HepG2 (cell line): ENCODE results near the gene TNFSF13. TPM values are rescaled to one million over a fixed set of nuclear protein-coding genes. Genes with fewer than 3 reads are reported as not detected.

Source experiments
- ATAC-seq: fragments of 200-7000 bp; cut with Tn5 transposase; 3 replicates; pipeline ENCODE4 v1.9.1; 2020; ENCODE audit warnings: mild to moderate bottlenecking, moderate library complexity
- BruUV-seq: library from RNA; stranded (reverse); fragments of 400-500 nt; replicated peaks from 2 replicates; lab custom pipeline; 2021; lab: Mats Ljungman, UMichigan
- CTCF ChIA-PET: fragments of 300-600 bp; formaldehyde crosslinking; extraction: SDS; loops from one replicate; lab custom pipeline; 2021; ENCODE audit warnings: low total read pairs, inconsistent platforms, low intra/inter-chr PET ratio; lab: Yijun Ruan, JAX
- POLR2A ChIA-PET: fragments of 350-600 bp; sonication (Branson Sonifier 250); formaldehyde crosslinking; loops from one replicate; lab custom pipeline; 2020; ENCODE audit warnings: antibody characterized with exemption, inconsistent platforms; lab: Yijun Ruan, JAX
- DNase-seq: peaks from one replicate; pipeline ENCODE4 v3.0.0-alpha.2; 2015; ENCODE audit warnings: low spot score
- FAIRE-seq: peaks from 3 replicates; lab custom pipeline; 2011; peaks lifted over from hg19 to GRCh38; lab: Jason Lieb, UNC
- H2AFZ ChIP-seq: one replicate; pipeline ENCODE4 v1.6.1; 2011; ENCODE audit warnings: low read length, inconsistent platforms
- H3K27ac ChIP-seq: fragments of 300-600 bp; 3 replicates; pipeline ENCODE4 v1.8.0; 2011; ENCODE audit warnings: mixed run types, mild to moderate bottlenecking, mixed read lengths, low read length, inconsistent platforms; ENCODE audit not compliant: insufficient read depth; ENCODE audit errors: extremely low read length
- H3K27me3 ChIP-seq, 2 experiments: fragments of 200-600 bp in 1 of 2; 2 replicates in 1 of 2; 3 replicates in 1 of 2; pipeline versions ENCODE4 v1.6.0 to v1.8.0; 2011; ENCODE audit warnings: low read length in 2 of 2, mild to moderate bottlenecking in 2 of 2, moderate library complexity in 2 of 2, inconsistent platforms in 1 of 2; ENCODE audit not compliant: insufficient read depth in 2 of 2, control insufficient read depth in 1 of 2
- H3K36me3 ChIP-seq, 2 experiments: fragments of 200-600 bp in 1 of 2; replicated peaks in 1 of 2; 2 replicates in 1 of 2; 3 replicates in 1 of 2; pipeline versions ENCODE4 v1.5.1 to v1.8.0; 2011; ENCODE audit warnings: low read length in 2 of 2, inconsistent platforms in 1 of 2; ENCODE audit not compliant: insufficient read depth in 2 of 2, control insufficient read depth in 1 of 2
- H3K4me1 ChIP-seq: 2 replicates; pipeline ENCODE4 v1.5.1; 2012; ENCODE audit warnings: low read length, inconsistent platforms; ENCODE audit not compliant: insufficient read depth
- H3K4me2 ChIP-seq: 2 replicates; pipeline ENCODE4 v1.6.0; 2011; ENCODE audit warnings: low read depth, low read length, inconsistent platforms
- H3K4me3 ChIP-seq, 3 experiments: fragments of 200-600 bp in 1 of 3; sonication (generic), shearing (Covaris generic) in 1 of 3; replicated peaks in 1 of 3; 2 replicates each; pipeline ENCODE4 v1.5.1; 2011 to 2016; ENCODE audit warnings: low read length in 3 of 3, inconsistent platforms in 2 of 3, low read depth in 2 of 3, mild to moderate bottlenecking in 2 of 3, control low read depth in 1 of 3, mixed read lengths in 1 of 3; ENCODE audit not compliant: insufficient read depth in 1 of 3
- H3K79me2 ChIP-seq: one replicate; pipeline ENCODE4 v1.6.1; 2011; ENCODE audit warnings: low read length, inconsistent platforms; ENCODE audit not compliant: insufficient read depth
- H3K9ac ChIP-seq: 2 replicates; pipeline ENCODE4 v1.6.0; 2011; ENCODE audit warnings: mild to moderate bottlenecking, low read depth, low read length, inconsistent platforms; ENCODE audit not compliant: insufficient read depth
- H3K9me3 ChIP-seq: 2 replicates; pipeline ENCODE4 v1.5.1; 2012; ENCODE audit warnings: mild to moderate bottlenecking, low read length
- H4K20me1 ChIP-seq: 2 replicates; pipeline ENCODE4 v1.6.0; 2011; ENCODE audit warnings: inconsistent platforms, mild to moderate bottlenecking, low read length, moderate library complexity; ENCODE audit not compliant: insufficient read depth
- ISL2 ChIP-seq: sonication (generic); formaldehyde crosslinking; IDR thresholded peaks from 2 replicates; pipeline ENCODE4 v1.5.0; 2020; ENCODE audit warnings: missing genetic modification reagents
- MATR3 ChIP-seq: sonication (generic); formaldehyde crosslinking; IDR thresholded peaks from 2 replicates; pipeline ENCODE4 v1.4.0; 2020; ENCODE audit warnings: missing genetic modification reagents
- MXI1 ChIP-seq: IDR thresholded peaks from 3 replicates; pipeline ENCODE4 v1.6.1; 2012; ENCODE audit warnings: low read depth, low read length, inconsistent platforms, borderline replicate concordance
- RELA ChIP-seq: sonication (generic); formaldehyde crosslinking; IDR thresholded peaks from 2 replicates; pipeline ENCODE4 v1.4.0; 2020; ENCODE audit warnings: missing genetic modification reagents
- THYN1 ChIP-seq: sonication (generic); formaldehyde crosslinking; IDR thresholded peaks from 2 replicates; pipeline ENCODE4 v1.8.1; 2023; ENCODE audit warnings: low read depth, mild to moderate bottlenecking, moderate library complexity, missing genetic modification reagents, borderline replicate concordance
- ZFY ChIP-seq: sonication (generic); formaldehyde crosslinking; IDR thresholded peaks from 2 replicates; pipeline ENCODE4 v1.4.0; 2020; ENCODE audit warnings: missing genetic modification reagents
- ZKSCAN5 ChIP-seq: sonication (generic); formaldehyde crosslinking; IDR thresholded peaks from 2 replicates; pipeline ENCODE4 v1.5.1; 2020; ENCODE audit warnings: mild to moderate bottlenecking, missing genetic modification reagents
- ZNF225 ChIP-seq: sonication (generic); formaldehyde crosslinking; IDR thresholded peaks from 2 replicates; pipeline ENCODE4 v1.4.0; 2020; ENCODE audit warnings: mild to moderate bottlenecking, missing genetic modification reagents
- ZNF775 ChIP-seq: sonication (generic); formaldehyde crosslinking; IDR thresholded peaks from 2 replicates; pipeline ENCODE4 v1.4.0; 2020; ENCODE audit warnings: missing genetic modification reagents, mild to moderate bottlenecking, moderate library complexity, borderline replicate concordance
- ZSCAN20 ChIP-seq: sonication (generic); formaldehyde crosslinking; IDR thresholded peaks from 2 replicates; pipeline ENCODE4 v1.4.0; 2020; ENCODE audit warnings: missing genetic modification reagents, mild to moderate bottlenecking, borderline replicate concordance
- WGBS: methylation state at CpG from one replicate; pipeline ENCODE4 v1.1.6; 2017; ENCODE audit warnings: low lambda C conversion rate; 5-methylcytosine and 5-hydroxymethylcytosine counted together
- in situ Hi-C: cut with HindIII; loops from 2 replicates; pipeline ENCODE4 v1.10.0; 2017; ENCODE audit warnings: low pct_unique_long_range_greater_than_20kb; ENCODE audit not compliant: extremely low pct_ligation_motif_present
- intact Hi-C: fragments of 100-400 bp; cut with micrococcal nuclease; formaldehyde crosslinking; loops from one replicate; pipeline ENCODE4 v1.10.0; 2022; ENCODE audit not compliant: unreplicated experiment
- polyA plus RNA-seq, 8 experiments: library from polyadenylated mRNA; depleted of rRNA in 3 of 8; stranded (reverse) in 7 of 8; unstranded in 1 of 8; fragments of >200 nt; fragmentation: Illumina TruSeq in 4 of 8; extraction: Trizol in 4 of 8; gene quantifications; 2 replicates each; pipeline versions ENCODE4 v1.2.1 to v1.2.3, GENCODE V29; 2011 to 2016; ENCODE audit warnings: low read depth in 4 of 8, missing spikeins in 1 of 8, mixed read lengths in 1 of 8; ENCODE audit not compliant: insufficient read depth in 1 of 8
- total RNA-seq, 5 experiments: library from RNA; depleted of rRNA; stranded (reverse); fragments of >200 nt; fragmentation: Illumina TruSeq; extraction: Trizol; gene quantifications; 2 replicates each; pipeline ENCODE4 v1.2.3, GENCODE V29; 2016; ENCODE audit warnings: low read depth in 1 of 5
- TF ChIP-seq, protein P1 (sequence below): sonication (generic); formaldehyde crosslinking; IDR thresholded peaks from 2 replicates; pipeline ENCODE4 v1.5.1; 2020; ENCODE audit warnings: mild to moderate bottlenecking, missing genetic modification reagents, moderate library complexity
- TF ChIP-seq, protein P2 (sequence below): sonication (generic); formaldehyde crosslinking; IDR thresholded peaks from 2 replicates; pipeline ENCODE4 v1.4.0; 2020; ENCODE audit warnings: mild to moderate bottlenecking, missing genetic modification reagents

The TNFSF13 gene
- total and polyA plus RNA-seq, 2 of the 13 experiments (the other 11 are each of a cell fraction or from before 2014, with no cell fraction given), result 2.5 to 3.3 TPM

DNA sequence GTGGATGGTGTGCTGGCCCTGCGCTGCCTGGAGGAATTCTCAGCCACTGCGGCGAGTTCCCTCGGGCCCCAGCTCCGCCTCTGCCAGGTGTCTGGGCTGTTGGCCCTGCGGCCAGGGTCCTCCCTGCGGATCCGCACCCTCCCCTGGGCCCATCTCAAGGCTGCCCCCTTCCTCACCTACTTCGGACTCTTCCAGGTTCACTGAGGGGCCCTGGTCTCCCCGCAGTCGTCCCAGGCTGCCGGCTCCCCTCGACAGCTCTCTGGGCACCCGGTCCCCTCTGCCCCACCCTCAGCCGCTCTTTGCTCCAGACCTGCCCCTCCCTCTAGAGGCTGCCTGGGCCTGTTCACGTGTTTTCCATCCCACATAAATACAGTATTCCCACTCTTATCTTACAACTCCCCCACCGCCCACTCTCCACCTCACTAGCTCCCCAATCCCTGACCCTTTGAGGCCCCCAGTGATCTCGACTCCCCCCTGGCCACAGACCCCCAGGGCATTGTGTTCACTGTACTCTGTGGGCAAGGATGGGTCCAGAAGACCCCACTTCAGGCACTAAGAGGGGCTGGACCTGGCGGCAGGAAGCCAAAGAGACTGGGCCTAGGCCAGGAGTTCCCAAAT lies 1.3 kb upstream of the TNFSF13 start:
- CTCF ChIA-PET, result no interaction called here
- Histone ChIP-seq H3K9me3 (no peaks in the 10 kb centered on the region), H3K27me3 (no peaks in the 10 kb centered on the region; a peak in 1 of 5 replicates), H3K4me3 (peak overlapping the region; percentile 51 to 92 (median 58)), H3K9ac (peak overlapping the region; percentile 31; the same call in 1 of the 2 replicates), H2AFZ (no peak overlapping the region), H3K79me2 (peaks cover 2% of the 10 kb centered on the region), H4K20me1 (no peaks in the 10 kb centered on the region), H3K4me1 (peaks cover 52% of the 10 kb centered on the region), H3K27ac (no peak overlapping the region), H3K4me2 (peak overlapping the region; percentile 91), H3K36me3 (no peaks in the 10 kb centered on the region)
- DNase-seq (peak; percentile 42), FAIRE-seq (no peak), ATAC-seq (peak; percentile 44)
- intact Hi-C loops, result no loop called here
- 2% methylated on average over 15 of the region's 19 CpGs for WGBS
- in situ Hi-C loops, result loop anchor here (5.0 kb wide), 1 partner anchor 45 kb away; no protein-coding TSS in a partner anchor
- POLR2A ChIA-PET, result interaction anchor here (0.5 to 4.8 kb wide), 11 partner anchors 9 to 275 kb away, joined by 3 to 33 read pairs (median 3); partner anchors contain the start of genes MPDU1, TMEM256, TNFSF12 and TP53
- no TSS peak for BruUV-seq
- peak; percentile 33; the same call in 1 of the 2 replicates for TF ChIP-seq ISL2 (CRISPR knock-in tag)
- TF ChIP-seq THYN1, result no peak
- TF ChIP-seq, protein P1, sequence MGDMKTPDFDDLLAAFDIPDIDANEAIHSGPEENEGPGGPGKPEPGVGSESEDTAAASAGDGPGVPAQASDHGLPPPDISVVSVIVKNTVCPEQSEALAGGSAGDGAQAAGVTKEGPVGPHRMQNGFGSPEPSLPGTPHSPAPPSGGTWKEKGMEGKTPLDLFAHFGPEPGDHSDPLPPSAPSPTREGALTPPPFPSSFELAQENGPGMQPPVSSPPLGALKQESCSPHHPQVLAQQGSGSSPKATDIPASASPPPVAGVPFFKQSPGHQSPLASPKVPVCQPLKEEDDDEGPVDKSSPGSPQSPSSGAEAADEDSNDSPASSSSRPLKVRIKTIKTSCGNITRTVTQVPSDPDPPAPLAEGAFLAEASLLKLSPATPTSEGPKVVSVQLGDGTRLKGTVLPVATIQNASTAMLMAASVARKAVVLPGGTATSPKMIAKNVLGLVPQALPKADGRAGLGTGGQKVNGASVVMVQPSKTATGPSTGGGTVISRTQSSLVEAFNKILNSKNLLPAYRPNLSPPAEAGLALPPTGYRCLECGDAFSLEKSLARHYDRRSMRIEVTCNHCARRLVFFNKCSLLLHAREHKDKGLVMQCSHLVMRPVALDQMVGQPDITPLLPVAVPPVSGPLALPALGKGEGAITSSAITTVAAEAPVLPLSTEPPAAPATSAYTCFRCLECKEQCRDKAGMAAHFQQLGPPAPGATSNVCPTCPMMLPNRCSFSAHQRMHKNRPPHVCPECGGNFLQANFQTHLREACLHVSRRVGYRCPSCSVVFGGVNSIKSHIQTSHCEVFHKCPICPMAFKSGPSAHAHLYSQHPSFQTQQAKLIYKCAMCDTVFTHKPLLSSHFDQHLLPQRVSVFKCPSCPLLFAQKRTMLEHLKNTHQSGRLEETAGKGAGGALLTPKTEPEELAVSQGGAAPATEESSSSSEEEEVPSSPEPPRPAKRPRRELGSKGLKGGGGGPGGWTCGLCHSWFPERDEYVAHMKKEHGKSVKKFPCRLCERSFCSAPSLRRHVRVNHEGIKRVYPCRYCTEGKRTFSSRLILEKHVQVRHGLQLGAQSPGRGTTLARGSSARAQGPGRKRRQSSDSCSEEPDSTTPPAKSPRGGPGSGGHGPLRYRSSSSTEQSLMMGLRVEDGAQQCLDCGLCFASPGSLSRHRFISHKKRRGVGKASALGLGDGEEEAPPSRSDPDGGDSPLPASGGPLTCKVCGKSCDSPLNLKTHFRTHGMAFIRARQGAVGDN (CRISPR knock-in tag), result peak; percentile 35; the same call in 1 of the 2 replicates
- TF ChIP-seq MATR3 (CRISPR knock-in tag), result no peak
- TF ChIP-seq MXI1, result no peak
- no peak for TF ChIP-seq ZNF775 (CRISPR knock-in tag)
- TF ChIP-seq, protein P2, sequence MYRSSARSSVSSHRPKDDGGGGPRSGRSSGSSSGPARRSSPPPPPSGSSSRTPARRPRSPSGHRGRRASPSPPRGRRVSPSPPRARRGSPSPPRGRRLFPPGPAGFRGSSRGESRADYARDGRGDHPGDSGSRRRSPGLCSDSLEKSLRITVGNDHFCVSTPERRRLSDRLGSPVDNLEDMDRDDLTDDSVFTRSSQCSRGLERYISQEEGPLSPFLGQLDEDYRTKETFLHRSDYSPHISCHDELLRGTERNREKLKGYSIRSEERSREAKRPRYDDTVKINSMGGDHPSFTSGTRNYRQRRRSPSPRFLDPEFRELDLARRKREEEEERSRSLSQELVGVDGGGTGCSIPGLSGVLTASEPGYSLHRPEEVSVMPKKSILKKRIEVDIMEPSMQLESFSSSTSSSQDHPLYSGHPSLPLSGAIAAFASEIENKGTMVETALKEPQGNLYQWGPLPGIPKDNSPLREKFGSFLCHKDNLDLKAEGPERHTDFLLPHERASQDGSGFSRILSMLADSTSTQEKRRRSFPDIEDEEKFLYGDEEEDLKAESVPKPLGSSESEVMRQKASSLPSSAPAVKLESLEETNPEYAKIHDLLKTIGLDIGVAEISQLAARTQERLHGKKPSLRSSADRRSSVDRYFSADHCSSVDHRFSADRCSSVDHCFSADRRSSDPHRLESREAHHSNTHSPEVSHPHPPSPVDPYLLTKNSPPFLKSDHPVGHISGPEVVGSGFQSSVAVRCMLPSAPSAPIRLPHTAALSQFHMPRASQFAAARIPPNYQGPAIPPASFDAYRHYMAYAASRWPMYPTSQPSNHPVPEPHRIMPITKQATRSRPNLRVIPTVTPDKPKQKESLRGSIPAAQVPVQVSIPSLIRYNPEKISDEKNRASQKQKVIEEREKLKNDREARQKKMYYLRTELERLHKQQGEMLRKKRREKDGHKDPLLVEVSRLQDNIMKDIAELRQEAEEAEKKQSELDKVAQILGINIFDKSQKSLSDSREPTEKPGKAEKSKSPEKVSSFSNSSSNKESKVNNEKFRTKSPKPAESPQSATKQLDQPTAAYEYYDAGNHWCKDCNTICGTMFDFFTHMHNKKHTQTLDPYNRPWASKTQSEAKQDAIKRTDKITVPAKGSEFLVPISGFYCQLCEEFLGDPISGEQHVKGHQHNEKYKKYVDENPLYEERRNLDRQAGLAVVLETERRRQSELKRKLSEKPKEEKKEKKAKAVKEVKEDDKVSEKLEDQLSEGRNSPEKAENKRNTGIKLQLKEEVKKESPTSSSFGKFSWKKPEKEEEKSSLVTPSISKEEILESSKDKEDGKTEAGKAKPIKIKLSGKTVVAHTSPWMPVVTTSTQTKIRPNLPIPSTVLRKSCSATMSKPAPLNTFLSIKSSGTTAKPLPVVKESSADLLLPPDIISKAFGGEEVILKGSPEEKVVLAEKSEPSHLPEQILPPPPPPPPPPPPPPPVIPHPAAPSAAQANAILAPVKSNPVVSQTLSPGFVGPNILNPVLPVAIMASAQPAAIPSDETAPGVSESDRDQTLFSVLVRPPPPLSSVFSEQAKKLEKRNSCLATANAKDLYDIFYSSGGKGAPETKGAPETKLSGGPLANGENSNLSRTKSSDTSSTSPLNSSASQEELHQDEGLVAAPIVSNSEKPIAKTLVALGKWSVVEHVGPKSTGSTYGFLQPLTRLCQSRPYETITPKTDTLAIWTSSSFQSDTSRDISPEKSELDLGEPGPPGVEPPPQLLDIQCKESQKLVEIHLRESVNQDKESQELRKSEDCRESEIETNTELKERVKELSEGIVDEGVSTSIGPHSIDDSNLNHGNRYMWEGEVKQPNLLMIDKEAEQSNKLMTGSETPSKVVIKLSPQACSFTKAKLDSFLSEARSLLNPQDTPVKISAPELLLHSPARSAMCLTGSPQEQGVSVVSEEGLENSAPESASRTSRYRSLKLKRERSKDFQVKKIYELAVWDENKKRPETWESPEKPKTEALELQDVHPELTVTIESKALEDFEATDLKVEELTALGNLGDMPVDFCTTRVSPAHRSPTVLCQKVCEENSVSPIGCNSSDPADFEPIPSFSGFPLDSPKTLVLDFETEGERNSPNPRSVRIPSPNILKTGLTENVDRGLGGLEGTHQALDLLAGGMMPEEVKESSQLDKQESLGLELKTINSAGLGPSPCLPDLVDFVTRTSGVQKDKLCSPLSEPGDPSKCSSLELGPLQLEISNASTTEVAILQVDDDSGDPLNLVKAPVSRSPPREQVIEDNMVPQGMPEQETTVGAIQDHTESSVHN (CRISPR knock-in tag), result no peak
- no peak for TF ChIP-seq ZKSCAN5
- no peak for TF ChIP-seq RELA (CRISPR knock-in tag)
- peak; percentile 48; the same call in 1 of the 2 replicates for TF ChIP-seq ZFY (CRISPR knock-in tag)
- no peak for TF ChIP-seq ZSCAN20
- no peak for TF ChIP-seq ZNF225 (CRISPR knock-in tag)
